ENCODE measurements around the gene FLT3. TPM values are rescaled to one million over a fixed set of nuclear protein-coding genes. Genes with fewer than 3 reads are reported as not detected.

The FLT3 gene
- total and polyA plus RNA-seq, 10 of the 15 experiments (the other 5 are each of a cell fraction or from before 2014, with no cell fraction given): 0.04 to 0.19 (median 0.11) TPM; not detected in 1

GRCh38 chr13:28033894-28034655, 66.3 kb downstream of the FLT3 start (continued):
- TF ChIP-seq SKIL (IDR thresholded peaks at IDR 0.05; ENCODE audit: low read depth, poor library complexity, severe bottlenecking): no peak
- no peak for TF ChIP-seq WRNIP1 (IDR thresholded peaks at IDR 0.05; ENCODE audit: borderline replicate concordance, low read depth, low read length)
- no peak for TF ChIP-seq PBX3 (IDR thresholded peaks at IDR 0.05; ENCODE audit: insufficient replicate concordance, low read depth, low read length)
- TF ChIP-seq, protein P1, sequence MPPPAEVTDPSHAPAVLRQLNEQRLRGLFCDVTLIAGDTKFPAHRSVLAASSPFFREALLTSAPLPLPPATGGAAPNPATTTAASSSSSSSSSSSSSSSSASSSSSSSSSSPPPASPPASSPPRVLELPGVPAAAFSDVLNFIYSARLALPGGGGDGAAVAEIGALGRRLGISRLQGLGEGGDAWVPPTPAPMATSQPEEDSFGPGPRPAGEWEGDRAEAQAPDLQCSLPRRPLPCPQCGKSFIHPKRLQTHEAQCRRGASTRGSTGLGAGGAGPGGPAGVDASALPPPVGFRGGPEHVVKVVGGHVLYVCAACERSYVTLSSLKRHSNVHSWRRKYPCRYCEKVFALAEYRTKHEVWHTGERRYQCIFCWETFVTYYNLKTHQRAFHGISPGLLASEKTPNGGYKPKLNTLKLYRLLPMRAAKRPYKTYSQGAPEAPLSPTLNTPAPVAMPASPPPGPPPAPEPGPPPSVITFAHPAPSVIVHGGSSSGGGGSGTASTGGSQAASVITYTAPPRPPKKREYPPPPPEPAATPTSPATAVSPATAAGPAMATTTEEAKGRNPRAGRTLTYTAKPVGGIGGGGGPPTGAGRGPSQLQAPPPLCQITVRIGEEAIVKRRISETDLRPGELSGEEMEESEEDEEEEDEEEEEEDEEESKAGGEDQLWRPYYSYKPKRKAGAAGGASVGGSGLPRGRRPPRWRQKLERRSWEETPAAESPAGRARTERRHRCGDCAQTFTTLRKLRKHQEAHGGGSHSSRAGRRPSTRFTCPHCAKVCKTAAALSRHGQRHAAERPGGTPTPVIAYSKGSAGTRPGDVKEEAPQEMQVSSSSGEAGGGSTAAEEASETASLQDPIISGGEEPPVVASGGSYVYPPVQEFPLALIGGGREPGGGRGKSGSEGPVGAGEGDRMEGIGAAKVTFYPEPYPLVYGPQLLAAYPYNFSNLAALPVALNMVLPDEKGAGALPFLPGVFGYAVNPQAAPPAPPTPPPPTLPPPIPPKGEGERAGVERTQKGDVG (CRISPR knock-in tag; IDR thresholded peaks at IDR 0.05): no peak
- TF ChIP-seq TAF1 (IDR thresholded peaks at IDR 0.05; ENCODE audit: borderline replicate concordance, low read depth, low read length): no peak
- TF ChIP-seq, protein P2, sequence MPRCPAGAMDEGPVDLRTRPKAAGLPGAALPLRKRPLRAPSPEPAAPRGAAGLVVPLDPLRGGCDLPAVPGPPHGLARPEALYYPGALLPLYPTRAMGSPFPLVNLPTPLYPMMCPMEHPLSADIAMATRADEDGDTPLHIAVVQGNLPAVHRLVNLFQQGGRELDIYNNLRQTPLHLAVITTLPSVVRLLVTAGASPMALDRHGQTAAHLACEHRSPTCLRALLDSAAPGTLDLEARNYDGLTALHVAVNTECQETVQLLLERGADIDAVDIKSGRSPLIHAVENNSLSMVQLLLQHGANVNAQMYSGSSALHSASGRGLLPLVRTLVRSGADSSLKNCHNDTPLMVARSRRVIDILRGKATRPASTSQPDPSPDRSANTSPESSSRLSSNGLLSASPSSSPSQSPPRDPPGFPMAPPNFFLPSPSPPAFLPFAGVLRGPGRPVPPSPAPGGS (IDR thresholded peaks at IDR 0.05; ENCODE audit: borderline replicate concordance, insufficient read depth, low read depth, low read length, poor library complexity, severe bottlenecking): no peak
- TF ChIP-seq SPI1 (IDR thresholded peaks at IDR 0.05; ENCODE audit: borderline replicate concordance, insufficient read depth, low read depth, low read length): peak; percentile 54; the same call in 1 of the 2 replicates
- no peak for TF ChIP-seq POLR2AphosphoS5 (IDR thresholded peaks at IDR 0.05; ENCODE audit: low read length)
- TF ChIP-seq RELB (IDR thresholded peaks at IDR 0.05; ENCODE audit: low read depth): peak; percentile 23; the same call in 1 of the 2 replicates
- TF ChIP-seq MEF2B (IDR thresholded peaks at IDR 0.05; ENCODE audit: partially characterized antibody, poor library complexity, severe bottlenecking): no peak
- no peak for TF ChIP-seq RUNX3 (IDR thresholded peaks at IDR 0.05; ENCODE audit: low read length)
- TF ChIP-seq CBX5 (IDR thresholded peaks at IDR 0.05; ENCODE audit: low read depth): no peak
- no peak for TF ChIP-seq EZH2 (IDR thresholded peaks at IDR 0.05; ENCODE audit: borderline replicate concordance, control insufficient read depth, low read depth, low read length)
- no peak for TF ChIP-seq ZSCAN29 (IDR thresholded peaks at IDR 0.05)
- no peak for TF ChIP-seq SMAD5 (IDR thresholded peaks at IDR 0.05; ENCODE audit: low read depth)
- no peak for TF ChIP-seq POLR2AphosphoS2 (IDR thresholded peaks at IDR 0.05; ENCODE audit: low read depth, low read length)
- TF ChIP-seq SUZ12 (IDR thresholded peaks at IDR 0.05; ENCODE audit: unreplicated experiment): no peak
- TF ChIP-seq IKZF2 (IDR thresholded peaks at IDR 0.05): peak; percentile 49 to 66; a peak in 3 of 4 replicates
- TF ChIP-seq MTA2 (IDR thresholded peaks at IDR 0.05; ENCODE audit: low read depth): peak; percentile 76
